DMS114 treated with DMSO at 0.1 percent for 48 hours (cell line): ENCODE results near the gene HES7.
"Not testable (repeated sequence)": the region's sequence is repeated elsewhere in the genome, so short reads cannot be mapped to it uniquely, and the experiment has no call there.

Experiments
- DNase-seq: peaks from one replicate; lab custom pipeline; 2025; ENCODE audit not compliant: unreplicated experiment; lab: John Stamatoyannopoulos, UW

HES7 gene

DNA sequence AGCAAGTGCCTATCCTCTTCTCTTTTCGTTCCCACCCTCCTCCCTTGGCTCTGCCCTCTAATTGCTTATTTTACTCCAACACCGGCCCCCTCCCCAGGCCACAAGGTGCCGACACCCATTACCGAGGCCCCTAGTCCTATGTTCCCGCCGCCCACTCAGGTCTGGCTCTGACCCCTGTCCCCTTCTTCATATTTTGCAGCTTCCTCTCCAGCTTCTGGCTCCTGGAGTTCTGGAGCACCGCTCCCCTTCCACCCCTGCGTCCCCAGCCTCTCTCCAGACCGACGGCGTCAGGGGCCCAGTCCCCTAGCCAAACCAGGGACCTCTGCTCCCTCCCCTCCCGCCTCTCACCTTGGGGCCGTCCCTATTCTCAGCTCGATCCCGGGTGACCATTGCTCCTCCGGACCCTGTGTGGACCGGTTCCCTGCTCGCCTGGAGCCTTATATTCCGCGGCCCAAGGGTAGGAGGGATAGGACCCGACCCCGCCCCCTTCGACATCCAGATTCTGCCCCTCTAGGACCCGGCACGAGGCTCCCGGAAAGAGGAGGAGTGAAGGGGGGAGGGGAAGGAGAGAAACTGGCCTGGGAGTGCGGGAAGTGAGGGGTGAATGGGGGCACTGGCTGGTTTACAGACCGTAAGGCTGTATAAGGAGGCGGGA is at the start of gene HES7:
Gene HES7 (minus strand): TSS at position 412 of the 655 bp plus-strand sequence. CDS start 22 bp downstream, at position 390.
- no peak for DNase-seq

DNA sequence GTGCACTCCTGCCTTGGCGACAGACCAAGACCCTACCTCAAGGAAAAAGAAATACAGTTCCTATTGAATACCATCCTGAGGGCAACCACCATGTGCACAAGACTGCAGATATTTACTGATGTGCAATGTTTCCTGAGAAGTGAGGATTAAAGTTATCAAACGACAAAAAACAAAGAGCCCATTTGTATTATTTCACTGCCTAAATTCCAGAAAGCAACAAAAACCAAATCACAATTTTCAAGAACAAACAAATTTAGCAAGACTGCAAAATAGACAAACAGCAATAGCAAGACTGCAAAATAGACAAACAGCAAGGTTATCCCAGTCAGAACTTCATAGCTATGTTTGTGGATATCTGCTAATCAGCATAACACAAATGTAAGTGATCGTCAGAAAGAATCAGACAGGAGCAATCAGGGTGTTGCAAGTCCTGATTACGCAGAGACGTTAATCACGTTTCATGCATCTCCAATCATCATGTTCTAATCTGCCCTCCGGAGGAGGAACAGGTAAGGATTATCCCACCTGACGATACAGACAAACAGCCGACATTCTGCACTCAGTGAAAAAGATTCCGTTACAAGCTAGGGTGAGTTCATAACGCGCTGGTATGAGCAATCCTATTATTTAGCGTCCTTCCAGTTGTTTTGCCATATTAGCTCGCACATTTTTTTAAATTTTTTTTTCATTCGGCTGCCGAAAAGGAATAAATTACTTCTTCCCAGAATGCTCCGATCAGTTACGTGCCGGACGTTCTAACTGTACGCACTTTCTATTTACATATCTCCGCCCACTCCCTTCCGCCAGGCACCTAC is 49.4 kb upstream of the HES7 start:
- DNase-seq = peak; percentile 94

DNA sequence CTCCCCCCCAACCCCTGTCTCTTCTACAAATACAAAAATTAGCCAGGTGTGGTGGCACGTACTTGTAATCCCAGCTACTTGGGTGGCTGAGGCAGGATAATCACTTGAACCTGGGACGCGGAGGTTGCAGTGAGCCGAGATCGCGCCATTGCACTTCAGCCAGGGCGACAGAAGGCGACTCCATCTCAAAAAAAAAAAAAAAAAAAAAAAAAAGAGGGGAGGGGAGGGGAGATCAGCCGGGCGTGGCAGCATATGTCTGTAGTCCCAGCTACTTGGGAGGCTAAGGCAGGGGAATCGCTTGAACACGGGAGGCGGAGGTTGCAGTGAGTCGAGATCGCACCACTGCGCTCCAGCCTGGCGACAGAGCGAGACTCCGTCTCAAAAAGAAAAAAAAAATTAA is 46.3 kb upstream of the HES7 start:
- DNase-seq = not testable (repeated sequence)

DNA sequence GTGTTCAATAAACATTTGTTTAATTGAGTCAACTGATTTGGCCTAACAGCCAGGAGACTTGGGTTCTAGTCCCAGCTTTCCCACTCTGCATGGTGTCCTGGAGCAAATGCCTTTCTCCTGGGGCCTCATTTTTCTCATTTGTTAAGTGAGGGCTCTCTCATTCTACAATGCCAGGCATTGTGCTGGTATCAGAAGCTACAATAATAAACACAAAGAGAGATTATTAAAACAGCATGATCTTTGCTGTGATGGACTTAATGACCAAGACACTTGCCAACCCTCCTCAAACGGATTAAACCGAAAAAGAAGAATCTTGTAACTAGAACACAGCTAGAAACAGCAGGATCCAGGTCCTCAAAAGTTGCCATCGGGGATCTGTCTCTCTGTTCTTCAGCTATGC is 43.6 kb upstream of the HES7 start:
- DNase-seq = no peak

DNA sequence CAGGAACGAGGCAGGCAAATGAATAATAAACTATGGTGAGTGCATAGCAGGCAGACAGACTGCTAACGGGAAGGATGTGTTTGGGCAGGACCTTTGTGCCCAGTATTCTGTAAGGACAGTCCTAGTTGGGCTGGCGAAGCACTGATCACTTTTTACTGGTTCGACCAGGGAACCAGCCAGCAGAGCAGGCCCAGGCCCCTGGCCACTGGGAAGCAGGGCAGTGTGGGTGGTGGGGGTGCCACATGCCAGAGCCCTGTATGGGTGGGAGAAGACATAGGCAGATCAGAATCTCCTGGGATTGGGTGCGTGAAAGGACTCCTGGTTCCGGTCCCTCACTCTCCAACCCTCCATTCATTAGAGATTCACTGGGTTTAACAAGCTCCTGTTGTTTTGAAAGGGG is 42.8 kb upstream of the HES7 start:
- DNase-seq = no peak

DNA sequence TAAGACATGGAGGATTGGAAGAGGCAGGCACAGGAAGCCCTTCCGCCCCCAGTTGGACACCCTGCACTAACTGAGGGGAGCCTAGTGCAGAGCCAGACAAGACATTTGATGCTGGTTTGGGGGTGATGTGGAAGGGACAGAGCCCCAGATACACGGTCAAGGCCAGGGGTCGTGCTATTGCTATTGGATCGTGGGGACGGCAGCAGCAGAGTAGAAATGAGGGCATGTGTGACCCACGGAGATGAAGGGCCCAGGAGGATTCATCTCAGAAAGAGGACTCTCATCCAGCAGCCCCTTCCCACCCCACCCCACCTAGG is 40.9 kb upstream of the HES7 start:
- DNase-seq = no peak

DNA sequence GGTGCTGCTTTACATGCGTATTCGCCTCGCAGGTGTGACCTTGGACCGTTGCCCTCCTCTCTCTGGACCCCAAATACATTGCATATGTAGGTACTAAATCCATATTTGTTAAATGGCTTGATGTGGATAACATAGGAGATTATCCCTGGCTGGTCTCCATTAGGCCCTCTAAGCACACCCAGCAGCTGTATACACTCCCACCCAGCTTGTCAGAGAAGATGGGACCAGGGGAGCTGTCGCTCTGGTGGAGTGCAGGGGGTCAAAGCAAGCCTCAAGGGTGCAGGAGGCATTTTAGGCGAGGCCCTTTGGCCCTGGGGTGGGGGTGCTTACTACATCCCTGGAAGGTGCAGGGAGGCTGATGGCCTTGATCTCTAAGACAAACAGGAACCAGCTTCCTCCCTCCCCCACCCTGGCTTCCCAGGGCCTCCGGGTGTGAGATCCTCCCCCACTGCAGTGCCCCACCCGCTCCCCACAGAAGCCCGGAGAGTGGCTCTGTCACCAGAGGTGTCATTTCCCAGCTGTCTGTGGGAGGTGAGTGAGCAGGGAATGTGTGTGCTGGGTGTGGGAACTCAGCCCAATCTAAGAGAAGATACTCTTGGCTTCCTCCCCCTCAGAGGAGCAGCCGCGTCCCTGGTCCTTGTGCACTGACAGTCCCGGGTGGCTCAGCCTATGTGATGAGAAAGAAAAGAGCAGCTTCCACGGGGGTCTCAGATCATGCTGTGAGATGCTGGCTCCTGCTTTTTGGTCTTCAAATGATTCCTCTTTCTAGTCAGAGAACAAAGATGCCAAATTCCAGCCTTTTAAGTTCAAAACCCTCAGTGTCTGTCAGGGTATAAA is 40.3 kb upstream of the HES7 start:
- no peak for DNase-seq

DNA sequence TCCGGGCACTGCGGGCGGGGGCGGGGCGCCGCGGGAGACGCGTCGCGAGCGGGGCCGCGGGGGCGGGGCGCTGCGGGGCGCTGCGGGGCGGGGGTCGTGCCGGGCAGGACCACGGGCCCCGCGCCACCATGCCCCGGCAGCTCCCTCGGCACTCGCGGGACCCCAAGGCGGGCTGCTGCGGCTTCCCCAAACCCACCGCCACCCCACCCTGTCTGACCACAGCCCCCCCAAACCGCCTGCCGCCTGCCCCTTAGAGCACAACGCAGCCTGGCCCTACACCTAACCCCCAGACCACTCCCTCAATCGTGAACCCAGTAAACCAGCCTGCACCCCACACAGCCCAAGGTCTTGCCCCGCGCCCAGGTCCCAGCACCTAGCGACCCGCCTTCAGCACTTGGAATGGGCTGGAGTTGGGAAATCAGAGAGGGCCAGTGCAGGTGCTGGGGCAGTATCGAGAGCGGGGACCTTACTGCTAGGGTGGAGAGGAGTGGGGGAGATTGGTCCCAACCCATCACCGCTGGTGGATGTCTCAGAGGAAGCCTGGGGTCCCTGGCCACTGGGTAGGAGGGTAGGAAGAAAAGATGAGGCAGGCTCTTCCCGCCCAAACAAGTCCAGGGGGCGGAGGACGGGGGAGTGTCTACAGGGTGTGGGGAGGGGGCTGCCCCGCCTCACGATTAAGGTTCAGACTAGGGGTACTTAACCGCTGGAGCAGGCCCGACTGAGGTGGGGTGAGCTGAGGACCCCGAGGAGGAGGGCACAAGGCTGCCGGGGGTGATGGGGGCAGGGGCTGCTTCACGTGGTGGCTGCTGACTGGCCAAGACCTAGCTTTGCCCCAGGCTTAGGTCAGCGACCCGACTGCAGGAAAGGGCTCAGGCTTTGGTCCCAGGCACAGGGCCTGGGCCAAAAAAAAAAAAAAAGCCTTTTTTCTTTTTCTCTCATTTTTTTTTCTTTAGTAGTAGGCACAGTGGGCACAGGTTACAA is 39.4 kb upstream of the HES7 start:
- DNase-seq = no peak

DNA sequence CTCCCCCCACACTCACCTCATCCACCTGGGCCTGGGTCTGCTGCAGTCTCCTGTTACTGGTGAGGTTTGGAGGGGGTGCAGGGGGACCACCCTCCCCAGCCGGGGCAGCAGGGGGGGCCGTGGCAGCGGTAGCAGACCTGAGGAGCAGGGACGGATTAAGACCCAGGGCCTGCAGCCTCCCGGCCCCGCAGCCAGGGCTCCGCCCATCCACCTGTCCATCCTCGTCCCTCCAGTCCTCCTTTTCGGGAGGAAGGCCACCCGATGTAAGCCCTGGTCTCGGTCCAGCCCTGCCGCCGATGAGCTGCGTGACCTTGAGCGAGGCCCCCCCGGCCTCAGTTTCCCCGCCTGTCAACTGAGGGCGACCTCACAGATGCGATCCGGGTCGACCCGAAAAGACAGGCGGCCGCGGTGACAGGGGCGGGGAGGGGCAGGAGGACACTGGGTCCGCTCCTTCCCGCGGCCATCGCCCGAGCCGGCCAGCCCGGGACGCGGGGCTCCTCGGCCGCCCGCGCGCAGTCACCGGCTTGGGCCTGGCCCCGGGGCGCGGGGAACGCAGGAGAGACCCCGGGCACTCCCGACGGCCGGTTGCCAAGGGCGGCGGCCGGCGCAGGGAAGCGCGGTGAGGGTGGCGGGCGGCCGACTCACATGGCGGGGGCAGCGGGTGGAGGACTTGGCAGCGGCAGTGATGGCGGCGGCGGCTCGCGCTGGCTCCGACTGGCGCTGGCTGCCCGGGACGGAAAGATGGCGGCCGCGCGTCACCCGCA is 38.5 kb upstream of the HES7 start, which contains the start of gene VAMP2:
Gene VAMP2 (minus strand): TSS at position 716 of the 764 bp plus-strand sequence. CDS start 69 bp downstream, at position 647.
- no peak for DNase-seq

DNA sequence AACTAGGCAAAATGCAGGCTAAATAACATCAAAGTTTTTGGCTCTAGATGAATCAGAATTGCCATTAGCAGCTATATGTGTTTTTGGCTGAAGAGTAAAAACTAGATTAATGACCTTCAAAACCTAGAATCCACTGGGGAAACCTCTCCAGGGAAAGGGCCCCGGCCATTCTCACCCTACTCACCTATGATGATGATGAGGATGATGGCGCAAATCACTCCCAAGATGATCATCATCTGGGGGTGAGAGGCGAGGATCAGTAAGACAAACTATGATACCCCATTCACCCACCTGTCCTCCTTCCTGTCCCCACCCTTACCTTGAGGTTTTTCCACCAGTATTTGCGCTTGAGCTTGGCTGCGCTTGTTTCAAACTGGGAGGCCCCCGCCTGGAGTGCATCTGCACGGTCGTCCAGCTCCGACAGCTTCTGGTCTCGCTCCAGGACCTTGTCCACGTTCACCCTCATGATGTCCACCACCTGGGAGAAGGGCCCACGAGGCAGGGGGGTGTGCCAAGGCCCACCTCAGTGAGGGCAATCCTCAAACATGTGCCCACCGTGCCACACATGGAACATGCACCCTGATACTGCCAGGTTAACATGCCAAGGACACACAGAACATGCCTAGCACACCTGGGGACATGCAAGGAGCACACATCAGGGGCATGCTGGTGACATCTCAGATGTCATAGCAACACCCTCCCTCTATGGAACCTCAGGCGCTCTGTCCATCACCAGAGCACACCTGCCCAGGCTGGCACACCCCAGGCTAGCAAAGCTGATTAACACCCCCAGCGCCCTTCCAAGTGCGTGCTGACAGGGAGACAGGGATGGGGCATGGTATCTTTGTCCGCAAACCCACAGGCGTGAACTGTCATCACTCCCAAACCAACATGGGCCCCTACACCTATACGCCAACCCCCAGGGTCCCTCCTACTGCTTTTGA is 37.7 kb upstream of the HES7 start:
- DNase-seq = no peak

DNA sequence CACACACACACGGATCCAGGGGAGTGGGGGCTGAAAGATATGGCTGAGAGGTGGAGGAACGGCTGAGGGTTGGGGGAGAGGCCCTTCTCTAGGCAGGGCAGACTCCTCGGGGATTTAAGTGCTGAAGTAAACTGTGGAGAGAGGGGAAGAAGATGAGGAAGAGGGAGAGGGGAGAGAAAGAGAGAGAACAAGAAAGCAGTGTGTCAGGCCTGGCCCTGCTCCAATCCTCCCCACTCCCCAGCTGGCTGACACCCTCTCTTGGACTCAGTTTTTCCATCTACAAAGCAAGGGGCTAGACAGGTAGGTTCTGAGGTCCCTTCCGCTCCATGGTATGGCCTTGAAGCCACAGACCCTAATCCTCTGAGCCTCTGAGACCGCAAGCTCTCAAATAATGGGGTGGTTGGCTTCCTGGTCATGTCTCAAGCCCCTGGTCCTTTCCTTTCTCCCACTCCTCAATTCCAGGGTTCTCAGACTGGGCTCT is 36.9 kb upstream of the HES7 start:
- no peak for DNase-seq

DNA sequence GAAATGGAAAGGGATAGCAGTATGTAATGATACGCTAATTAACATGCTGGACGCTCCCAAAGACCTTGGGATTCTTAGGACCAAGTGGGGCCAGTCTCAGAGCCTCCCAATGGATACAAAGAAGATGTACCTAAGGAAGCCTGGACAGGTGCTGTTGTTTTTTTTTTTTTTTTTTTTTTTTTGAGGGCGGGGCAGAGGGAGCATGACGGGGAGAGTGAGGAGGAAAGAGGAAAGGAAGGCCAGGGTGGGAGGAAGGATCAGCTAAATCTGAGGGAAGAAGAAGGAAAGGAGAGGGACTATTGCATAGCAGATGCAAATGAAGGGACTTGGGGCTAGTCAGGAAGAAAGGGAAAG is 36.3 kb upstream of the HES7 start:
- DNase-seq = no peak

DNA sequence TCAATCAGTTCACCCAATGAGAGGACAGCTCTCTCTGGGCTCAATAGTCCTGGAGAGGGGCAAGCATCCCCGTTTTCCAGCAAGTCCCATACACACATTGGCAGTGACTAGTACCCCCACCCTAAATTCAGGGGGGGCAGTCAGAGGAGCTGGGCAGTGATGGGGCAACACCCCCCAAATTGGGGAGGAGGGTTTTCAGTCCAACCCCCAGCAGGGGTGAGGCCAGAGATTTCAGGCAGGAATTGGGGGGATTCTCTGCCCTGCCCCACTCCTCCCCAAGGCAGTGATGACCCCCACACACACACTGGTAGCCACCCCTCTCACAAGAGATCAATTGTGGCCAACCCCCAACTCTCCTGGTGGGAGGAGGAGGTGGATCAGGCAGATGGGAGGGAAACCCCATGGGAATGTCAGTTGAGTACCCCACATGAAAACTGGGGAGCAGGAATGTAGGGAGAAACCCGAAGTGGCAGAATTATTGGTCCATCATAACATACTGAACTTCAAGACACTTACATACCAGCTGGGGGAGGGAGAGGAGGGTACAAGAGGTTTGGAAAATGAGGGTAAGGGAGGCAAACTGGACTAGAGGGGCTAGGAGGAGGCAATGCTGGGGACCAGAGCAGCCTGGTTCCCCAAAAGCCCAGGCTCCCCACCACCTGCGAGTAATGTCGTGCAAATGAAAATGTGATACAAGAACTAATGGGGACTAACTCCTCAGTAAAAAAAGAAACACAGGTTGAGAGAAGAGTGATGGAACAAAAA is 35.7 kb upstream of the HES7 start:
- DNase-seq = no peak

DNA sequence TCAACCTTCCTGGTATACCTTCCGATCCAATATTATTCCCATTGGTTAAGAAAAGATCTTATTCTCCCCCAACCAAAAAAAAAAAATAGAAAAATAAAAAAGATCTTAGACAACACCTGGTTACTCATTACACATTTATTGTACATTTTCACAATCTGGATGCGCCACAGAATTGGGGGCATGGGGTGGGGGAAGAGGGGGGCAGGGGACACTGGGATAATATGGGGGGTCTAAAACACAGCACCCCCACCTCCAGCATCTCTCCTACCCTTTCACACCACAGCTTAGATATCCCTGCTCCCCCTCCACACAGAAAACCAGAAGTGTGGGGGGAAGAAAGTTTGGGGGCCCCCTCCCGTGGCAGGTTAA is 35.1 kb upstream of the HES7 start:
- no peak for DNase-seq

DNA sequence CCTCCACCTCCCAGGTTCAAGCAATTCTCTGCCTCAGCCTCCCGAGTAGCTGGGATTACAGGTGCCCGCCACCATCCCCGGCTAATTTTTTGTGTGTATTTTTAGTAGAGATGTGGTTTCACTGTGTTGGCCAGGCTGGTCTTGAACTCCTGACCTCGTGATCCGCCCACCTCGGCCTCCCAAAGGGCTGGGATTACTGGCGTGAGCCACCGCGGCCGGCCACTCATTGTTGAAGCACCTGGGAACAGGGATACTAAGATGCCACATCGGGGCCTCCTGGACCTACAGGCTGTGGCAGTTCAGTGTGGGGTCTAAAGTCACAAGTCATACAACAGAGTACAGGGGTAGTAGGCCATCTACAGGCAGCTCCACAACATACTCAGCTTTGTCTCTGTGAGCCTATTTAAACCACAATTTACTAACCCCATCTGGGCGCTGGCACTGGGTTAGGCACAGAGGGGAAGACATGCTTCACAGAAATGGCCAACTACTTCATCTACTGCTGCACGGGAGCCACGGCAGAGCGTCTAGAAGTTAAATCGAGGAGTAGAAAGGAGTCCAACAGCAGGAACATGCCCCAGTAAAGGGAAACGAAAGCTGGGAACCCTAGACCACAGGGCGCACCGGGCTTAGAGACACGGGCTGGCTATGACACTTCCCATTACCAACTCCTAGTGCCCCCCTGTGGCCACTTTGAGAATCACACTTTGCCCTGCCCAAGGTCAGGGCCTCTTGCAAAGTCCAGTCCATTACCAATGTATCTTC is 34.5 kb upstream of the HES7 start:
- peak; percentile 71 for DNase-seq

DNA sequence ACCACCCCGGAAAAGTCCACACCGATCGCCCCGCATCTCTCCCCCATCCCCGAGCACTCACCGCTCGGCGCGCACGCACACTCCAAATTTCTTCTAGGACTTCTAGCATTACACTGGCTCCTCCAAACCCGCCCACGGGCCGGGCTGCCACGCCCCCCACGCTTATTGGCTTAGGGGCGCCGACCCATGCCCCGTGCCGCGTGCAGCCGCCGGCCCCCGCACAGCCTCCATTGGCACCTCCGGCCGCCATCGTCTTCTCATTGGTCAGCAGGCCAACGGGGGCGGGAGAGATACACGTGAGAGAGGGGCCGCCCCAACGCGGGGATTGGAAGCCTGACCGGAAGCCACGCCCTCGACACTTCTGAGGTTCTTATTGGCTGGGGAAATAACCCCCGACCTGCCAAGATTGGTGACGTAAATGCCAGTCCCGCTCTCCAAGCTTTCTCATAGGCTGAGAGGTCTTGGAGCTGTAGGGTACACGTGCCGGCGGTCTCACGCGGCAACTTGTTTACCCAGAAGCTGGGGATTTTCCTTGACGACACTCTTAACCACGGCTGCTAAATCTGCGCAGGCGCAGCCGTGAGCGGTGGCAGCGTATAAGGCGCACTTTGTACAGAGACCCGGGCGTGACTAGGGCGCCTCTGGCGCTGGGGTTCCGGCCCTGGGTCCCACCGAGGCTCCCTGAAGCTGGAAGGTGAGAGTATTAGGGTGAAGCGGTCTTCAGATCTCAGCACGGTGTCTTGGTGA is 32.5 kb upstream of the HES7 start:
- DNase-seq = peak; percentile 98

DNA sequence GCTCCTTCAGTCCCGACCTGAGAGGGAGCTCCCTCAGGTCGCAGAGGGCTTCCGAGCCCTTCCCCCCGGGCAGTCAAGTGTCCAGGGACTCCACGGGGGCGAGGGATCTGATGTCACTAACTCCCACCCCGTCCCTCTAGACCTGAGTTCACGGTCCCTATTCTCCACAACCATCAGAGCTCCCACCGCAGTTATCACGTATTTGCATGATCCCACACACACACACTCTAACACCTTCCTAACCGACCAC is 32.0 kb upstream of the HES7 start:
- DNase-seq = no peak
